Smooth muscle cell of the brain vasculature (primary cell): Measurements from ENCODE around the gene AP3S2.
"Not testable (repeated sequence)": the region's sequence is repeated elsewhere in the genome, so short reads cannot be mapped to it uniquely, and the experiment has no call there.

Experiments used
- DNase-seq: peaks from one replicate; pipeline ENCODE4 v3.0.0-alpha.2; 2012; ENCODE audit warnings: low read depth, low spot score

Gene AP3S2

DNA sequence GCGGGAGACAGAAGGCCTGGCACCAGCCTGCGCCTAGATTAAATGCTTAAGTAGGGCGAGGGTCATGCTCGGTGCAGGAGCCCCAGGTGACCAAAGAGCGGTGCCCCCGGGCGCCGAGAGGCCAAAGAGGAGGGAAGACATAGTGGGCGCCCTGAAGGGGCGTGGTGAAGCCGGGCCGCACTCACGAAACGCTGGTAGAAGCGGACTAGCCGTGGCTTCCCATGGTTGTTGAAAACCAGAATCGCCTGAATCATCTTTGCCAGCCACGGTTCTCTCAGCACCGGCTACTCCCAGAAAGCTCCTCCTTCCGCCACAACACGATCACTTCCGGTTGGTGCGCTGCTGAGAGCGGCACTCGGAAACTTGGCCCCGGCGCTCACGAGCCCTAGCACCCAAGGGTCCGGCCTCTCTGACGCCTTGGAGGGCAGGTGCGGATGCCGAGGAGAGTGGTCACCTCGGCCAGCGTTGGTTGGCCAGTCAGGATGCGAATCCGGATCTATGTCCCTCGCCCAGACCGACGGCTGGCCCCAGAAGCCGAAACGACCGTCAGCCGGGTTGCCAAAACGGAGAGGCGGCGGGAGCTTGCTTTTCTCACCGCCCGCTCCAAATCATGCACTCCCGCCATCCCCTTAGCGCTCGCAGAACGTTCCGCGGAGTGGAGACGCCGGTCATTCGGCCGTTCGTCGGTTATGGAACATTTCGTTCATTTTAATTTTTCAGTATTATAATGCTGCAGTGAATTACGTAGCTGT lies at the start of gene AP3S2:
Gene AP3S2 (minus strand): TSS at position 299 of the 752 bp plus-strand sequence. CDS start 45 bp downstream, at position 254.
- peak; percentile 79 for DNase-seq

DNA sequence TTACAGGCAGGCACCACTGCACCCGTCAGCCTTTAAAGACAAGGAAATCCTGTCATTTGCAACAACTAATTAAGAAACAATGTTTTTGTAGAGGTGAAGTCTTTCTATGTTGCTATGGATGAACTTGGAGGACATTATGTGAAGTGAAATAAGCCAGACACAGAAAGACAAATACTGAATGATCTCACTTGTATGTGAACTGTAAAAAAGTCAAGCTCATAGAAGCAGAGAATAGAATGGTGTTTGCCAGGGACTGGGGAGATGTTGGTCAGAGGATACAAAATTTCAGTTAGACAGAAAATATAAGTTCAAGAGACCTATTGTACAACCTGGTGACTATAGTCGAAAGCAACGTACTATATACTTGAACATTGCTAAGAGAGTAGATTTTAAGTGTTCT lies 46.1 kb upstream of the AP3S2 start:
- DNase-seq = no peak

- DNase-seq = not testable (repeated sequence)
These were observed 45.6 kb upstream of the AP3S2 start for GRCh38 chr15:89939377-89939776.

GRCh38 chr15:89937365-89938350 lies 43.9 kb upstream of the AP3S2 start:
- DNase-seq = no peak

- DNase-seq = no peak
These were observed 43.0 kb upstream of the AP3S2 start for GRCh38 chr15:89936786-89937265.

GRCh38 chr15:89936051-89936785 lies 42.4 kb upstream of the AP3S2 start:
- no peak for DNase-seq

GRCh38 chr15:89932880-89933279 lies 39.1 kb upstream of the AP3S2 start:
- DNase-seq = no peak

- no peak for DNase-seq
These were observed 34.6 kb upstream of the AP3S2 start for GRCh38 chr15:89928421-89928820.

- DNase-seq = no peak
These were observed 32.4 kb upstream of the AP3S2 start for GRCh38 chr15:89926158-89926557.

DNA sequence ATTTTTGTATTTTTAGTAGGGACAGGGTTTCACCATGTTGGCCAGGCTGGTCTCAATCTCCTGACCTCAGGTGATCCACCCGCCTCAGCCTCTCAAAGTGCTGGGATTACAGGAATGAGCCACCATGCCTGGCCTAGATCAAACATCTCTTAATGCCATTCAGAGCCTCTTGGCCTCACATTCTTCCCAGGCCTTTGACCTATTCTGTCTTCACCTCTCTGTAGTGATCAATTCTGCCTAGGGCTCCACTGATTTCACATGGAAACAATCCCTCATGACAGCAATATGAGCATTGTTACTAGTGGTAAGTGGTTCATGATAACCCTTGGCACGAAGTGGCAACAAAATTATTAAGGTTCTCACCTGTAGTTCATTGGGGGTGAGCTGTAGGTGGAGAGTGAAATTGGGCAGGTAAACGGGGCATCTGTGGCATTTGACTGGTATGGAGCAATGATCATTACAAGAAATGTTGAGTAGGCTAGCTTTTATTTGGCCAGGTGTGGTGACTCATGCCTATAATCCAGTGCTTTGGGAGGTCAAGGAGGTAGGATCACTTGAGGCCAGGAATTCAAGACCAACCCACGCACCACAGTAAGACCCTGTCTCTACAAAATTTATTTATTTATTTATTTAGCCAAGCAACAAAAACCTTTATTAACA lies 23.8 kb upstream of the AP3S2 start:
- DNase-seq = no peak

DNA sequence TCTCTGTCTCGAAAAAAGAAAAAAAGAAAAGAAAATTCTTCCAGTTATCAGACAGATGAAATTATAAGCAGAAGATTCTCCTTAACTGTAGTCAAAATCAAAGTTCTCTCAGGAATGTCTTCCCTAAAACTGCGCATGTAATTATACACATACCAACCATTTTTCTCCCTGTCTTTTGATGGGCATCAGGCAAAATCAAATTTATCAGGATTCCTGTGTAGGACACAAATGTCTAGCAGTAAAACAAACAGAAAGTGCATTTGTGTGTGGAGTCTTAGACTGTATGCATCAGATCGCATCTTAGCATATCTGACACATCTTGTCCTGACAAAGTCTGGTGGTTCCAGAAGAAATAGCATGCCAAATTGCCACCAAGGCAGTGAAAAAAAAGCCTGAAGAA lies 22.9 kb upstream of the AP3S2 start:
- DNase-seq = no peak

DNA sequence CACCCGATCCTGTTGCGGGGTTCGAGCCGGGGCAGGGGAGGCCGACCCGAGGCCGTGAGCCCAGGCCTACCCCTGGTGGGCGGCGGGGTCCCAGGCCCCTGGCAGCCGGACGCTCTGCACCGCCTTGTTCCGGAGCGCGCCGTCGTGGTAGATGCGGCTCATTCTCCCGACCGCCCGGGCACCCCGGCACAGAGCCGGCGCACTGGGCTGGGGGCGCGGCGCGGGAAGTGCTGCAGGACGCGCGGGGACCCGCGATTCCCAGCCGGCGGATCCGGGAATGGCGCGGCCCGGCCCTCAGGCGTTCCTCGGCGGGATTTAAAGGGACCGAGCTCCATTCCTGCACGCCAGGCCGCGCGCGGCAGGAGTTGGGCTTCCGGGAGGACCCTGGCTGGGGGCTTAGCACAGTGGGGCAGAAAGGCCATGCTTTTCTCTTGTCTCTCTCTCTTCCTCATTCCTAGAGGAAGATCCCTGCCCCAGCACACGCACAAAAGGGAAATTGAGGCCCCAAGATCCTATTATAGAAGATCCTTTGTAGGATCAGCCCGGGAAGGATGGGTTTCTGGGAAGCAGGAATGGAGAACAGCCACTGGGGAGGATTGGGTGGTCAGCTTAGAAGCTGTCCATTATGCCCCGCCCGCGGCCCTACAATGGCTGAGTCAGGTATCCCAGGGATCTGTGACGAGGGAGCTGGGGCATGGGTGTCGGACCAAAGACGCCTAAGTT lies 19.0 kb upstream of the AP3S2 start, which contains the start of gene ARPIN:
Gene ARPIN (minus strand): TSS at position 279 of the 723 bp plus-strand sequence. CDS start 117 bp downstream, at position 162.
- no peak for DNase-seq

DNA sequence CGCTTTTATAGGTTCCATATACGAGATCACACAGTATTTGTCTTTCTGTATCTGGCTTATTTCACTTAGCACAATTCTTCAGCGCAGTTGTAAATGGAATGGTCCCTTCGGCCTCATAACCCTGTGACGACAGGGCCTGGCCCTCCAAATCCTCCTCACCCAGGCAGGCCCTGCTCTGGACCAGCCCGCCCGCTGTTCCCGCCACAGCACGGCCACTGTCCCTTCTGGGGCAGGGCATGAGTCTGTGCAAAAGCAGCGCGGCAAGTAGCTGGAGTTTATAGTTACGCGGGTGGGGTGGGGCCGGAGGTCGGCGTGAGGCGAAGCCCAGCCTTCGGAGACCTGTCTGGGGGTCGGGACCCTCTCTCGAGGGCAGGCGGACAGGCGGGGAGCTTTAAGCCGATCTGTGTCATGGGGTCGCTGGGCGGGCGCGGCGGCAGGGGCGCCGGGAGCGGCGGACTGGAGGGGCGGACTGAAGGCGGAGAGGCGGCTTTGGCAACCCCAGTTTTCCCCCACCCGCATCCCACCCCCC lies 18.4 kb upstream of the AP3S2 start:
- no peak for DNase-seq

GRCh38 chr15:89910891-89911626 lies 17.3 kb upstream of the AP3S2 start:
- no peak for DNase-seq

DNA sequence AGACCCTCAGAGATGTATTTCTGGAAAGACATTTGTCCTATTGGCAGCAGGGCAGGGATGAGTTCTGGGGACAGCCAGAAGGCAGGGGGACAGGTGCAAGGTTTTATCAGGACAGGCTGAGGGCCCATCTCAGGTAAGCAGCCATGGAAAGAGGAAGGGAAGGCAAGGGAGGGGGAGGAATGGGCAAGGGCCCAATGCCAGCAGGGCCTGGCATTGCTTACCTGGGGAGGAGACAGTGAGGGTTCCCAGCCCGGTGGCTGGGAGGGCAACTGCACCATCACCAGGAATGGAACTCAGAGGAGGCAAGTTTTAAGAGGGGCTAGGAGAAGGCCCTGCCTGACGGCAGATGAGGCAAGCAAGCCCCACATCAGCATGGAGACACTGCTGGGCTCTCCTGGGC lies 15.8 kb upstream of the AP3S2 start:
- DNase-seq = no peak

DNA sequence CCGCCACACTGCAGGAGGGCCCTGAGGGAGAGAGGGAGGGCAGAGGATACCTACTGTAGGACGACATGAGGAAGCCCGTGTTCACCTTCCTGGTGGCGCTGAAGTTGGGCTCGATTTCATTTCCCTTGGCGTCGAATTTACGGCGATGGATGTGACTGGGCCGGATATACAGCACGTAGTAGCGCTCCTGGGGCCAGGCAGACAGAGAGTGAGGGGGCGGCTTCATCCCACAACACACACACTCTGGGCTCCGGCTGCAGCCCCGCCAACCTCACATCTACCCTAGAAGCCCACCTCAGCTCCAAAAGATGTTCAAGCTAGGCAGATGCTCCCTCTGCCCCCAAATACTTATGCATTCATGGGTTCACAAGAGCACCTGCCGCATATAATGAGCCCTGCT lies 14.4 kb upstream of the AP3S2 start:
- no peak for DNase-seq

DNA sequence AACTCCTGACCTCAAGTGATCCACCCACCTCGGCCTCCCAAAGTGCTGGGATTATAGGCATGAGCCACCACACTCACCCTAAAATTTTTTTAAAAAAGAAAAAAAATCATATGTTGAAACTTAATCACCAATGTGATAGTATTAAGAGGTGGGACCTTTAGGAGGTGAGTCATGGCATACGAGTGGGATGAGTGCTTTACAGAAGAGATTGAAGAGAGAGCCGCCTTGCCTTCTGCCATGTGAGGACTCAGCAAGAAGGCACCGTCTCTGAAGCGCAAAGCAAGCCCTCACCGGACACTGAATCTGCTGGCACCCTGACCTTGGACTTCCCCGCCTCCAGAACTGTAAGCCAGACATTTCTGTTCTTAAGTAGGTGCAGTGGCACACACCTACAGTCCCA lies 13.5 kb upstream of the AP3S2 start:
- DNase-seq = no peak

- DNase-seq = no peak
These were observed 12.1 kb upstream of the AP3S2 start for GRCh38 chr15:89905846-89906378.

- DNase-seq = no peak
These were observed 10.7 kb upstream of the AP3S2 start for GRCh38 chr15:89904519-89904918.
